GM18508 (cell line): ENCODE data around the gene LTF.

ENCODE experiments used
- ATAC-seq: cut with Tn5 transposase; IDR thresholded peaks from one replicate; pipeline ENCODE4 v1.9.1; 2021; ENCODE audit warnings: moderate number of reproducible peaks; ENCODE audit not compliant: insufficient read depth, unreplicated experiment

The LTF gene

DNA sequence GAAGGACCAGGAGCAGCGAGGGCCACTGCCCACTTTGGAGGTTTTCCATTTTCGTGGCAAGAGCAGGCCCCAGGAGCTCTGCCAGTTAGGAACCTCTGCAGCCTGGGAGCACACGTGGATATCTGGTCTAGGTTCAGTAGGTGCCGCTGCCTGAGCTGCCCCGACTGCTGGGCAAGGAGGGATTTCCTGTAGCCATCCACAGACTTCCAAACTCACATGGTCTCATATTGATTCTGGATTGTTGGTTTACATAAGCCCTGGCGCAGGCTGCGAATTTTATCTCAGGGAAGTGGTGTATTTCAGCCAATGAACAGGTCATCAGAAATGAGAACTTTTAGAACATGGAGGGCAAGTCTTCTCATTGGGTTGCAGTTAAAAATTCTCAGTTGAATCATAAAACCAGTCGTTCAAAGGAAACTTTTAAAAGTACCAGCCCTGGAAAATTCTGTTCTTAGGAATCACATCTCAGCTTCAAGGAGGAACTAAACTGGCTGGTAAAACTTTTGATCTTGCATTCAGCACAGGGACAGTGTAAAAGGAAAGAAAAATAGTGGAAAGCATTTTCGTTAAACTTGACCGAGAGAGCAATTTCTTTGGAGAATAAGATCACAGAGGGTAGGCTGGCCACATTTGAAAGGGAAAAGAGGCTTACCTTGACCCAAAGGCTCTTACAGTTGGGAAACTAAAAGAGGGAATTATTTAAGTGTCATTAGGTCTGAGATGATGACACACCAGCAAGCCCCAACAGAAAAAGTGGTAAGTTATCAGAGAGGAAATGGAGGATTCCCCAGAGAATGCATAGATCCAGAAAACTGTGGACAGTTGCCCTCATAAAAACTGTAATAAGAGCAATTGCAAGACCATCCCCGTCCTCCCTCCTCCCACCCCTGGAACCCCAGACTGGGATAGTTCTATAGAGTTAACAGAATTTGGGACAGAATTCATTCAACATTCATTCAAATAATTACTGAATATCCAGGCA is 26.7 kb upstream of the LTF start:
- no peak for ATAC-seq

DNA sequence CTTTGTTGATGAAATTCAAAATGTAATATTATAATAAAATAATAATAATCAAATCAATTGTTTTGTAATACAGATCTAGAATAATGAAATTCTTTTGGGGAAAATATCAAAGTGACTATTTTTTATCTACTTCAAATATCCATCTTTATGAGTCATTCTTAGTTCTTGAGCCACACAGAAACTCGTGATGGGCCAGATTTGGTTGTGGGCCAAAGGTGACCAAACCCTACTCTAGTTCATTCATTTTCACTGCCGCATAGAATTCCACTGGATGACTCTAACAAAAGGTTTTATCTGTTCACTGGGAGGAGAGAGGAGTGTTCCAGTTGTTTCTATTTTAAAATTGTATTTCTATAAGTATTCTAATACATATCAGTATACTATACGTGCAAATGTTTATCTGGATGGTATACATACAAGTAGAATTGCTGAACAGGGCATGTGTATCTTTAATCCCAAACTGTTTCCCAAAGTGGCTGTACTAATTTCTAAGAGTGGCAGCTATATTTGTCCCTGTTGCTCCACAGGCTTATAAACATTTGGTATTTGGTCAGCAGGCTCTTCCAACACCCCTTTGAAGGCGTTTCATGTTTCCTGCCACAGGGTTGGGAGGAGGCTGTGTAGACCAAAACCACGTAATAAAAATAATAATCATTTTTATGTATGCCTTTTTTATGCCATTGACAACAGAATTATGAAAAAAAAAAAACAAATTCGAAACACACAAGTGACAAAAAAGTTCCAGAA is 25.8 kb upstream of the LTF start:
- no peak for ATAC-seq

DNA sequence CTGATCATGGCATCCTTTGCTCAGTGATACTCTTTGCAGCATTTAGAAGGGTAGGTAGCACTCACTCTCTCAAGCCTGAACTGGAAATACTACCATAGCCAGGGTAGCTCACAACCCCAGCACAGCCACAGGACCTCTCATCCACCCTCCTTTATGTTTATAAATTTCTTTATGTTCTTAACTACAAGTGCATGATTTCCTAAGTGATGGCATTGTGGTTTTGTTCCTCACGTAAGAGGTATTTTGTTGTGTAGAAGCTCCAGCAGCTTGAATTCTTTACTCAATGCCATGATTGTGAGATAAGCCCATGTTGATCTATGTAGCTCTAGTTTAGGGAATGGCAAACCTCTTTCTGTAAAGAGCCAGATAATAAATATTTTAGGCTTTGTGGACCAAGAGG is 25.2 kb upstream of the LTF start:
- no peak for ATAC-seq

DNA sequence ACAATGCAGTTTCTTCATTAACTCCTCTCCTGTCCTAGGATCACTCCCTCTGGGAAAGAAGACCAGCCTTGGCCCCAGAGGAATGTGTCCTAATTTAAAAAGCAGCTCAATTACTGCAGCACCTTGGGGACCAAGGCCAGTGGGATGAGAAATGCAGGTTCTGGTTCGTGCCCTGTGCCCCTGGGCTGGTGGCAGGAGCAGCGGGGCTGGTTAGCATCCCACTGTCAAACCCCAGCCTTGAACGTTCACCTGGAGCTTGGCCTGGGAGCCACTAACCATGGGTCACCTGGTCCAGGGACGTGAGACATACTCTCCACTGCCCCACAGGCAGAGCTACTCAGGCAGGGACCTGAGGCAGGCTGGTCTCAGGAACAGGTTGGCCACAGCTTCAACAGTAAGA is 24.7 kb upstream of the LTF start:
- ATAC-seq = no peak

DNA sequence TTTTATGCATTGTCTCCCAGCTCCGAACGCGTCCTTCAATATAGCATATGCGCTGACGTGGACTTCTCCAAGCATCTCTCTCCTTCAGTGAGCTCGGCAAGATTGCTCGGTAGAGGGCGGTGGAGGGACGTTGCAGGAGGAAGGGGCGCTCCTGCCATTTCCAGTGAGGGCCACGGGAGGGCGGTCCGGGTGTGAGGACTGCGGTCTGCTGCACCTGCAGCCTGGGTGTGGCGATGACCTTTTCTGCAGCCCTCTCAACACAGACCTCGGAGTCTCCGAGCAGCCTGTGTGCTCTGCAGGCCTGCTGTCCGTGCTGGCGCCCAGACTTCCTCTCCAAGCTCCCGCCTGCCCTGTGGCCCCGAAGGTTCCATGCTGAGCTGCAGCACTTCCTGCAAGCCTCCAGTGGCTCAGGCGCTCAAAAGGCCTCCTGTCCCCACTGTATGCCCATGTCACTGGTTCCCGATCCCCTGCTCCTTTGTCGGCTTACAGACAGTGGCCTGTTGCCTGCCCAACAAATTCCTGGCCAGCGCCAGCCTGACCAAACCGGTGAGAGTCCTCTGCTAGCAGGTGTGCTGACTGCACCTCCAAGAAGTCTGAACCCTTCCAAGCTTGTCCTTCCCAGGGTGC is 24.1 kb upstream of the LTF start:
- ATAC-seq = no peak

DNA sequence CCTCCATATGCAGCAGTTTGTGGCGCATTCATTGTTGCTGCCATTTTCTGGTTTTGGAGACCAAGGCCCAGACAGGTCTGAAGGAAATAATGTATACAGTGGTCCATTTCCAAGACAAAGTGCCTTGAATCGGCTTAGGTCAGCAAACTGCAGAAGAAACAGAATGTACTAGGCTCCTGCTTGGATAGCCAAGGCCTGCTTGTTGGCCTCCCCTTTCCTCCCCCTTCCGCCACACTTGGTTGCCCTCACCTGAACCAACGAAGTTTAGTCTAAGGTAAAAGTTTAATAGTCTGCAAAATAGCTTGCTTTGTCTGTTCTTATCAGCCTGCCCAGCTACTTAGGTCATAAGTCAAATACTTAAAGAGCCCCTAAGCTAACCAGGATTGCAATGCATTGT is 21.1 kb upstream of the LTF start:
- no peak for ATAC-seq

DNA sequence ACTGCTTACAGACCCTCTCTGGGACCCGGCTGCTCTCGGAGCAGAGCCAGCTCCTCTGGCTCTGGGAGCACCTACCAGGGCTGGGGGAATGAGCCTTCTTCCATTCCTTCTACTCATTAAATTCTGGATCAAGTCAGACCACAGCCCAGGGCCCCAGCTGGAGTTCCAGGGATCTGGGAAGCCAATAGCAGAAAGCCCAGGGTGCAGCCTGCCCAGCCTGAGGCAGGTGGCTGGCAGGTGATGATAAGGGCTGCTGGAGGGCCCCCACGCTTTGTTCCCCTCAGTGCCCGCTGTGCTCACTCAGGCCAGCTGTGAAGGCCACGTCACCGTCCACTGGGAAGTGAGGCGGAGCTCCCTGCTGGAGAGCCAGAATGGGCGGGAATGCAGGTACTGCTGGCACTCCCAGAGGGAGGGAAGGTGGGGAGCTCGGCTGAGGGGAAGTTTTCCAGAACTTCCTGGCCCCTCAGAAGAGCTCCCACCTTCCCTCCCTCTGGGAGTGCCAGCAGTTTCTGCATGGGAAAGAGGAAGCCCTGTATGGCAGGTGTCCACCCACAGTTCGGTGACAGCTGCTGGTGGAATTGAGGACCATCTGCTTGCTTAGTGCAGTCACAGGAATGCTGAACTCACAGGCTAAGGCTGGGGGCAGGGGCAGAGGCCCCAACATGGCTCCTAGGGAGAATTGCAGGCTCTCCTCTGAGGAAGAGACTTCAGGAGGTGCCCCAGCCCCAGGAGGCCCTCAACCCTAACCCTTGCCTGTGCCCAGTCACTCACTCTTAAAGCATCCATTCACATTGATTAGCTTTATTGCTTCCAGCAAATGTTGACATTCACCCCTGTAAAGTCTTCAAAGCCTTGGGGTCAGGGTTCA is 20.4 kb upstream of the LTF start:
- no peak for ATAC-seq

DNA sequence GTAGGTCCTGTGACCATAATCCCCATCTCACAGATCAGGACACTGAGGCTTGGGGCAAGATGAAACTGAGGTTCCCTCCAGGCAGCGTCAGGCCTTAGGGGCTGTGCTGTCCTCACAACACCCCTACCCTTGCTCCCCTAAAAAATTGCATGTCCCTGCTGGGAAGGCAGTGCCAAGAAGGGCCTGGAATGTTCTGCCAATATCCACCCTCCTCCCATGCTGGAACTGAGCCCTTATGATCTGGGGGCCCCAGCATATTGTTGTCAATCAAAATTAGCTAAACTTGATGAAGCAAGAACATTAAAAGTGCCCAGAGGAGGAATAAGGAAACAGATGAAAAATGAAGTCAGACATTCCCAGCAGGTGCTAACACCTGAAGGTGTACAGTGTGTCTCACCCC is 19.7 kb upstream of the LTF start:
- ATAC-seq = no peak

DNA sequence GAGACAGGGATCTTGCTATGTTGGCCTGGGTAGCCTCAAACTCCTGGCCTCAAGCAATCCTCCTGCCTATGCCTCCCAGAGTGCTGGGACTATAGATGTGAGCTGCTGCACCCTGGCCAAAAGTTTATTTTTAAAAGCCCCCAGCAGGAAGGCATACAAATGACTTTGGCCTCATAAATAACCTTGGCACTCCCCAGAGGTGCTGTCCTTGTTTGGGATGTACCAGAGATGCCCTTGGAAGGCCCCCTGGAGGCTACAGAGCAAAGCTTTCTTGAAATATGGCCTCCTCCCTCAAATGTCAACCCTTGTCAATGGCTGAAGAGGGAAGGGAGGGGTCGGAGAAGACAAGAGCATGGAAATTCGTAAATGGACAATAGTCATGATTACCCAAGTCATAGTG is 19.1 kb upstream of the LTF start:
- no peak for ATAC-seq

DNA sequence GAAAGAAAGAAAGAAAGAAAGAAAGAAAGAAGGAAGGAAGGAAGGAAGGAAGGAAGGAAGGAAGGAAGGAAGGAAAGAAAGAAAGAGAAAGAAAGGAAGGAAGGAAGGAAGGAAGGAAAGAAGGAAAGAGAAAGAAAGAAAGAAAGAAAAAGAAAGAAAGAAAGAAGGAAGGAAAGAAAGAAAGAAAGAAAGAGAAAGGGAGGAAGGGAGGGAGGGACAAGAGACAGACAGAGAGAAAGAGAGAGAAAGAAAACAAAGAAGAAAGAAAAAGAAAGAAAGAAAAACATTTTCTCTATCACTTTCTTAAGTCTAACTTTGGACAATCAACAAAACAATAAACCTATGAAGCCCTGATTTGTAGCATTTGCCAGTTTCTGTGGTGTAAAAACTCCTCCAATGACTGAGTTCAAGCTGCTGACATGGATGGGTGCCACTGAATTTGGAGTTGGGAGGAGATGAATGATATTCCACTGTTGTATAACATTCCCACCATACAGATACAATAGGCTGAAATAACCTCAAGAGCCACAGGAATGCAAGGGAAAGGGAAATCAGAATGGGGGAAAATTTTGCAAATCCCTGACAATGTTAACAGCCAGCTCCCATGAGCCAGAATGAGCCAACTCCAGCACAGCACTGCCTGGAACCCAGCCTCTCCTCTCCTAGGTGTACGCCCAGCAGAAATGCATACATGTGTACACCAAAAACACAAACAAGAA is 18.1 kb upstream of the LTF start:
- ATAC-seq = no peak

DNA sequence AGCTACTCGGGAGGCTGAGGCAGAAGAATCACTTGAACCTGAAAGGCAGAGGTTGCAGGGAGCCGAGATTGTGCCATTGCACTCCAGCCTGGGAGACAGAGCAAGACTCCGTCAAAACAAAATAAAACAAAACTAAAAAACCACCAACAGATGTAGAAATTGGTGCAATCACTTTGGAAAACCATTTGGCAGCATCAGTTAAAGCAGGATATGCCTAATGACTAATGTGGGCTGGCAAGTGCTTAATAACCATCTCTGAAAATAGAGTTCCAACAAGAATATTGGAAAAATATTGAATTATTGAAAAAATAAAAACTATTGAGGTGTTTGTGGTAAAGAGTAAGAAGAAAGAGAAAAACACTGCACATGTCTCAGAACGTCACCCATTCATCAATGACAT is 16.9 kb upstream of the LTF start:
- ATAC-seq = no peak

DNA sequence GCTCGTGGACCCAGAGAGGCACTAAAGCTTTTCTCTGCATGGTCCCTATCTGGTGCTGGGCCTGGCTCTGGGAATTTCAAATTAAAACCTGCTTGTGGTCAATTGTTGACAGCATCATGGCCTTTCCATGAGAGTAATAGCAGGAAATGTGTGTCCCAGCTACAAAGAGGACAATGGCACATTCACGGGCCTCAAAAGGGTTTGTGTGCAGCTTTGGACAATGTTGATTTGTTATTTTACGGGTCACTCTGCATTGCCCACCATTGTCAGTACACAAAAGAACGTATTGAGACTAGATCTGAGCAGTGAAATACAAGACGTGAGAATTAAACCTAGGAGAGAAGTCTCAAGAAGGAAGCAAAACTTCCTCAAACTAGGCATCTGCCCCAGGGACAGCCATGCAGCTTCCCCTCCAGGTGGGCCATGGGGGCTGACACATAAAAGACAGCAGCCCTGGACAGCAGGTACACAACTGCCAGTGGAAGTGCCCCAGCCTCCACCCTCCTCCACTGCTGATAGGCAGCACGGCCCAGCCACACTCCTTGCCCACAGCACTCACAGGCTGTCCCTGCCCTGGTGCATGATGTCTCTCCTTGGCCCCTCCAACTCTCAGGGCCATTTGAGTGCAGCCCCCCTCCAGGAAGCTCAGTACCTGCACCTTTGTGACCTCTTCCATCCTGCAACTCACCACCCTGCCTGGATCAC is 15.9 kb upstream of the LTF start:
- ATAC-seq = no peak

DNA sequence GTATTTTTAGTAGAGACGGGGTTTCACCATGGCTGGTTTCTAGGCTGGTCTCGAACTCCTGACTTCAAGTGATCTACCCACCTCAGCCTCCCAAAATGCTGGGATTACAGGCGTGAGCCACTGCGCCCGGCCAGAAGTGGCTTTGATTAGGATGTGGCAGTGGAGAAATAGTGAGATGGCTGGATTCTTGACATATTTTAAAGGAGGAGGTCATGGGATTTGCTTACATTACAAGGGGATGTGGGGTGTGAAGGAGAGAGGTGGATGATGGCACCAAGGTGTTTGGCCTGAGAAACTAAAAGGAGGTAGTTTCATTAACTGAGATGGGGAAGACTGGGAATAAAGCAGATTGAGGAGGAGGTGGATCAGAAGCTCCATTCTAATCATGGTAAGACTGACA is 15.0 kb upstream of the LTF start:
- ATAC-seq = no peak

DNA sequence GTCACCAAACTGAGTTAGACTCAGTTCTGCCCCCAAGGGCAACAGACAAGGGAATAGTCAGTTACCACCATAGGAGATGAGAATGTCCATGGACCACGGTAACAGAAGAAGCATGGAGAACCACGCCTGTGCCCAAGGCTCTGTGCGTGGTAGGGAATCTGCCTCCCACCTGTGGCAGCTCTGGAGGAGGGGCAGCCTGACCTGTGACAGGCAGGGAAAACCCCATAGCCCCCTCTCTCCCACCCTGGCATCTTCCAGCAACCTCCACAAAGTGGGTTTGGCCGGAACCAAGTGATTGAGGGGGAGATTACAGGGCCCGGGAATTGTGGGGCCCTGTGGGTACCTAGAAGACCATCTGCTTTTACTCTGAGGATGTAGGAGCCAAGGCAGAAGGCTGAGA is 14.3 kb upstream of the LTF start:
- no peak for ATAC-seq

DNA sequence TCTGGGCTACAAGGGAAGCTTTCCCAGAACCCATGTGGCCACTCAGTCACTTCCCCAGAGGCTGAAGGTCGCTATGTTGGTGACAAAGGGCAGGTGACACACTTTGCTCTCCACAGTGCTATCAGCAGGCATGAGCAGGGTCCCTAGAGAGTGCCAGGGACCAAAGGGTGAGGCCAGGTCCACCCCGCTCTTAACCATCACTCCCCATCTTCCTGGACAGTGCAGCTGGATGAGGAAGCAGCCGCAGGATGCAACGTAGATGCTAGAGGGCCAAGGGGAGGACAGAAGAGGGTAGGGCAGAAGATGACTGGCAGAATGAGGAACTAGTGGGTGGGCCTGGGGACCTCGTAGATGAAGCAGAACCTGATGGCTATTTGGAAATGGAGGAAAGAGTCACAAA is 13.6 kb upstream of the LTF start:
- ATAC-seq = no peak

DNA sequence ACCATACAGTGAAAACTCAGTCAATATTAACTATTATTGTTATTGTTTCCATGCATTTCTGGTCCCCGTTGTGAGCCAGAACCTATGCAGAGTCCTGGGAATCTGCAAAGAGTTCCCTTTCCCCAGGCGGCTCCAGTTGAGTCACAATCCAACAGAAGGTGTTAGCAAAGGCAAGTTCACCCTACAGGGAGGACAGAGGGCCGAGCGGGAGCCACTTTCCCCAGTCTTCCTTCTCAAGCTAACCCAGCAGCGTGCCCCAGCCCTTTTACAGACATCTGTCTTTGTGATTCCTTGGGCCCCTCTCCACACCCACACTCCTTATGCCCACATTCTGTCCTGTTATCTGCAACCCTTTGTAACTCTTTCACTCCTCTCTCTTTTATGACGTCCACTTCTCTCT is 13.1 kb upstream of the LTF start:
- ATAC-seq = no peak

DNA sequence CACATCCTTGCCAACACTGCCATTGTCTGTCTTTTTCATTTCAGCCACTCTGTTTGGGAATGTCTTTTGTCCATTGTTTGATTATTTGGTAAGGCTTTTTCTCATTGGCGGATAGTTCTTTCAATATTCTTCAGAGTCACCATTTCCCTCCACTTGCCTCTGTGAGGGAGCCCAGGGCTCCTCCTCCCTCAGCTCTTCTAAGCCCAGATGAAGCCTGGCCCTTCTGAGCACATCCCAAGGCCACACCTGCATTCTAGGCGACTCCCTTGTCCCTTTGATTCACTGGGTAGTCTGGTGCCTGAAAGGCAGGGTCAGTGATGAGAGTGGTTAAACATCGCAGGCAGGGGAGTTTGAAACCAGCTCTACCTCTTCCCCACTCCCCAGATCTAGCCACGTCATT is 12.4 kb upstream of the LTF start:
- ATAC-seq = no peak

DNA sequence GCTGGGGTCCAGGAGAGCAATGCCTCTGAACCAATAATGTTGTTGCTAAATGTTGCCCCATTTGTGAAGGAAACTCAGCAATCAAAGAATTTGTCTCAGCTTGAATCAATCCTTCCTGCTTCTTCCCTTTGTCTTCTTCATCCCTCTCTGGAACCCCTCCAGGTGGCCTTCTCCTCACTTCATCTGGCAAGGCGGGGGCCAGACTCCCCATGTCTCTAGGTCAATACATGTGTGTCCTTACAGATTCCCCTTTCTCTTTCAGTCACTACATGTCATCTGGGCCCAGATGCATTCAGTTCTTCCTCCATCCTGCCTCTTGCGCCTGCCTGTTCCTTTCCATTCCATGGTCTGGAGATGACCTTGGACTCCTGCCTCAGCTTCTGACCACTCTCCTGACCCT is 8.0 kb upstream of the LTF start:
- ATAC-seq = no peak

DNA sequence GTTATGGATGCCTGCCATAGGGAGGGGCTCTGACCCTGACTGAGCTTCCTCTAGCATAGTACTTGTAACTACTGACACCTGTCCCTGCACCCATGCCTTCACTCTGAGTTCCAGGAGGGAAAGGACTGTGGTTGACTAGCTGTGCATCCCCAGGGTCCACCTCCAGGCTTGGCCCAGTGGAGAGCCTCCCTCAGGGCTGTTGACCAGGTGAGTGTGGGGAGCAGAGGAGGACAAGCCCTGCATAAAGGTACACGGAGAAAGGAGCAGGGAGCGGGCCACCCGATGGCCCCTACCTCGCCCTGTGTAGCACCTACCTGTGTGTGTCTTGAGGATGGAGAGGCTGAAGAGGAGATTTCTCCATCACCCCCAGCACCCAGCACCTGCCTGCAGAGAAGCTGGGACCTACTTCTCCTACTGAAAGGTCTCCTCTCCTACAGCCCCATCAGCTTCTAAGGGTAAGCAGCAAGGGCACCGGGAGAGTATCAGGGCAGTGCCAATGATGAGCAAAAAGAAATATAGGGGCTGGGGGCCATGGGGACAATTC is 6.7 kb upstream of the LTF start:
- no peak for ATAC-seq
